Activated CD4-positive, CD25-positive, alpha-beta regulatory T cell treated with anti-CD3 and anti-CD28 coated beads, Interleukin-2, amount 50 U/mL, for 72 hours (primary cell): ENCODE results near the gene STK26.
"Not testable (repeated sequence)": the region's sequence is repeated elsewhere in the genome, so short reads cannot be mapped to it uniquely, and the experiment has no call there.

Experiments
- DNase-seq: peaks from one replicate; pipeline ENCODE4 v3.0.0; 2021

STK26 gene

DNA sequence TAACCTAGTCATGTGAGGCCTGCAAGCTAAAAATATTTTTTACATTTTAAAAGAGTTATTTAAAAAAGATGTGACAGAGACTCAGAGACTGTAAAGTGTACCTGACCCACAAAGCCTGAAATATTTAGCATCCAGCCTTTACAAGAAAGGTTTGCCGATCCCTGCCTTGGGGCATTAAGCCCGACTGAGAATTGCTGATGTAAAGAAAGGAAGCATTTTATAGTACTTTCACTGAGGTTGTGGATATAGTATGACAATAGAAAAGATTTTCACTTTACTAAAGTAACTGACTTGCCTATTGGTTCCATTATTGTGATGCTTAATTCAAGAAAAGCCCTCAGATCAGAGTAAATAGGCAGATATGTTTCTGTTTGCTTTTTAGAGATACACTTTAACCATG, 17.0 kb downstream of the STK26 start:
- no peak for DNase-seq

DNA sequence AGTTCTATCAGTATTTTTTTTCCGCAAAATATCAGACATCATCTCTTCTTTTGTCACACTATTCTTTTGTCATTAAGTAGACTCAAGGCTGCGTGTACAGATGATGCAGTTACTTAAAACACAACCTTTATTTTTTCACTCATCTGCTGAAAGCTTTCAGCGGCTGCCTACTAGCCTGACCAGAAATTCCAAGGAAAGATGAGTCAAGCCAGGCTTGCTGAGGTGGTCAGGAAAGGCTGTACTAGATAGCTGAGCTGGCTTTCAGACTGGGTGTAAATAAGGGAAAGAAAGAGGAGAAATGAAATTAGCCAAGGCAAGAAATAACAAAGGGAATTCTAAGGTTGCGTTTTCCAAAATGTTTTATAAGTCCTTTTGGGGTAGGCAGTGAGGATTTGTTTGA, 17.9 kb downstream of the STK26 start:
- DNase-seq, result no peak

- DNase-seq, result no peak
Measured at GRCh38 chrX:132043977-132044376, 20.9 kb downstream of the STK26 start.

GRCh38 chrX:132044953-132045352, 21.9 kb downstream of the STK26 start:
- no peak for DNase-seq

GRCh38 chrX:132045456-132045855, 22.4 kb downstream of the STK26 start:
- DNase-seq, result no peak

DNA sequence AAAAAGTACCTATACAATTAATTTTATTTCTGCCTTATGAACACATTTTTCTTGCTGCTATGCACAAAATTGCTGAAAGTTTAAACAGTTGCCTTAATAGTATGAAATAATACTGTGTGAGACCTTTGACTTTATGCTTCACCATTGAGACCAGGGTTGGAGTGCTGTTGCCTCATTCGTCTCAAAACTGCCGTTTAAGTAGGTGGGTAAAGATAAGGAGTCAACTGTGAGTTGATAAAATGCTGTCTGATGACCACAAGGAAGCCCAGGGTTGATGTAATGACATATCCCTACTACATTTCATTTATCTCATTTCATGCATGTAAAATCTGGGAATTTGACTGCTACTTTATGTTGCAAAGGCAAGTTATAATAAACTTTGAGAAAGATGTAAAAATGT, 23.4 kb downstream of the STK26 start:
- DNase-seq, result no peak

DNA sequence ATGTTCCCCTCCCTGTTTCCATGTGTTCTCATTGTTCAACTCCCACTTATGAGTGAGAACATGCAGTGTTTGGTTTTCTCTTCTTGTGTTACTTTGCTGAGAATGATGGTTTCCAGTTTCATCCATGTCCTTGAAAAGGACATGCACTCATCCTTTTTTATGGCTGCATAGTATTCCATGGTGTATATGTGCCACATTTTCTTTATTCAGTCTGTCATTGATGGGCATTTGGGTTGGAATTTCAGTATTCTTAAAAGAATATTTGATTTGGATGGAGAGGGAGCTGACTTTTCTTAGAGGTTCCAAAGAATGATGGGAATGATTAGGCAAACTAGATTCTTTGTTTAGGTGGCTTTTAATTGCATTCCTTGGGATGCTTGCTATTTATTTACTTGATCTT, 28.7 kb downstream of the STK26 start:
- not testable (repeated sequence) for DNase-seq

DNA sequence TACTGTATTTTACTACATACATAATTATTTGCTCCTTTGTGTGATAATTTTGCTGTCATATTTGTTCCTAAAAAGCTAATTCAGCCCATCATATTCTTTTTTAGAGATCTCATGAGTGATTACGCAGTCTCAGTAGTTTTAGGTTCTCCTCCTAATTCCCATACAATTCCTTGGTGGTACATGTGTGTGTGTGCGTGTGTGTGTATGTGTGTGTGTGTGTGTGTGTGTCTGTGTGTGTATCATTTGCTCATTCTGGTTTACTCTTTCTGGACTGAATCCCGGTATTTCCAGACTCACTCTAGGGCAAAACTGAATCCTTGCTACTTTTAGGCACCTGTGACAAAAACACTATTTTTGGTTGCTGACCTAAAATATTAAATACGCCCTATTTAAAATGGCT, 34.9 kb downstream of the STK26 start:
- no peak for DNase-seq

GRCh38 chrX:132058975-132059374, 35.9 kb downstream of the STK26 start:
- no peak for DNase-seq

DNA sequence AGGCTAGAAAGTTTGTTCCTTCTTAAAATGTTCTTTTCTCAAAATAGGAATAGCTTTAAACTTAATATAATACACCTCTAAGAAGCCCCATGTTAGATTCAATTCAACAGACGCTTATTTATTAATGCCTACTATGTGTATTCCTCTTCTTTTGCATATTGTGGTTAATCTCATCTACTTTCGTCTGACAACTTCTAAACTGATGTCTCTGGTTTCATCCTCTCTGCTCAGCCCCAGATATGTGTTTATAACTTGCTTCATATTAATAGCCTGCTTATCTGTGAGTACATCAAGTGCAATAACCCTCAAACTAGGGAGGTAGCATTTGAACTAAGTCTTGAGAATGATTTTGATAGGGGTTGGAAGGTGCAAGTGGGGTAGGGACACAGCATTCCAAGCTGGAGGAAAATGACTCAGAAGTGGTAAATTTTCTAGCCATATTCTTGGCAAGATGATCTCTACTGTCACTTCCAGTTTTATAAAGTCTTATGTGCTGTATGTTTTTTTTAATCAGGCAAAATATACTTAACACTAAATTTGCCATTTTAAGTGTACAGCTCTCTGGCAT, 37.0 kb downstream of the STK26 start:
- DNase-seq, result no peak

GRCh38 chrX:132063334-132063733, 40.2 kb downstream of the STK26 start:
- no peak for DNase-seq

- DNase-seq, result no peak
Measured at GRCh38 chrX:132063862-132064261, 40.8 kb downstream of the STK26 start.

DNA sequence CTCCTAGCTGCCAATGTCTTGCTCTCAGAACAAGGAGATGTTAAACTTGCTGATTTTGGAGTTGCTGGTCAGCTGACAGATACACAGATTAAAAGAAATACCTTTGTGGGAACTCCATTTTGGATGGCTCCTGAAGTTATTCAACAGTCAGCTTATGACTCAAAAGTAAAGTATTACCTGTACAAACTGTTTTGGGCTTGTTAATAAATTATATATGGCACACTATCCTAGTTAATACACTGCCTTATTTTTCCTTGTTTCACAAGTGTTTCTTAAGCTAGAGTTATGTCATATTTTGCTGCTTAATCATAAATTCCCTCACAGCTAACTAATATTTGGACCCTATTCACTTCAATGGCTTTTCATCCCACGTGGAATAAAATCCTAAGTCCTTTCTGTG, 45.3 kb downstream of the STK26 start:
- DNase-seq, result no peak

DNA sequence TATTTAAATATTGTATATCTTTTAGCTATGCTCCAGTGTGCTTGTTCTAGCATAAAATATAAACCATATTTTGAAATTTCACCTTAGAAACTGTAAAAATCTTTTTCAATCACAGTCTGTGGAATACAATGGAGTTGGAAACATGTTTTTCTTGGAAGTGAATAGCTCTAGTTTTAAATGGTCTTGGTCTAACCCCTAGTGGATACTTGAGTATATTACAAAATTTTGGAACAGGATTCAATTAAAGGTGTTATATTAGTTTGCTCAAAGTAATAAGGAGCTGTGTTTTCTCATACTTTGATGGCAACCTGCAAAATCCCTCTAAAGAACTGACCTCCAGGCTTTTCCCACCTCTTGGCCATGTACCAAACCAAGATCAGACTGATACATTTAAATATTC, 48.2 kb downstream of the STK26 start:
- DNase-seq, result no peak

DNA sequence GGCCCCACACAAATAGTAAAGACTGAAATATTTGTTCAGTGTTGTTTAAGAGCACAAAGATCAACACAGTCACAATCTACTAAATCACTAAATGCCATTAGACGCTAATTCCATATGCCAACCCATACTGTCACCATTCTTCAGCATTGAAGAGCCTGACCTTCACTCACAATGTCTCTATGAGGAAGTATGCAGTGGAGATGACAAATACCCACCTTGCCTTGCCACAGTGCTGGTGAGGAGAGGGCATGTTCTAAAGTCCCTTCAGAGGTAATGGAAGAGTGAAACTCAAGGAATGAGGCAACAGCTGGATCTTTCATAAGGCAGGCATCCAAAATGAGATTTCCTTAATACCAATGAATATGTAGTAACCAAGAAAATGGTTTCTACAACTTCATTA, 54.3 kb downstream of the STK26 start:
- no peak for DNase-seq

DNA sequence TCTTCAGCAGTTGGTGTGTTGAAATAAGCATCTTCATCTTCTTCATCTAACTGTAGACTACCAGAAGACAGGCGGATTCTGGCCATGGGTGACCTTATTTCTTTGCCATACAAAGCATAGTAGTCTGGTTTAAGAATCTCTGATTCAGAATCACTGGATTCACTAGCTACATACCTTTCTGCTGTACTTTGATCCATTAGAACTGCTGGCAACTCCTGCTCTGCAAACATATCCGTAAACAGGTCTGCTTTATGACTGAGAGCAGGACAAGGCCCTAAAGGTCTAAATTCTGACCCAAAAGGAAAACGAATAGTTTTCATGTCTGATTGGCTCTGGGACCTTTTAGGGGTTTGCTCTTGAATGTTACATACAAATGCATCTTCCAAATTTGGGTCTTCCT, 54.8 kb downstream of the STK26 start:
- no peak for DNase-seq

DNA sequence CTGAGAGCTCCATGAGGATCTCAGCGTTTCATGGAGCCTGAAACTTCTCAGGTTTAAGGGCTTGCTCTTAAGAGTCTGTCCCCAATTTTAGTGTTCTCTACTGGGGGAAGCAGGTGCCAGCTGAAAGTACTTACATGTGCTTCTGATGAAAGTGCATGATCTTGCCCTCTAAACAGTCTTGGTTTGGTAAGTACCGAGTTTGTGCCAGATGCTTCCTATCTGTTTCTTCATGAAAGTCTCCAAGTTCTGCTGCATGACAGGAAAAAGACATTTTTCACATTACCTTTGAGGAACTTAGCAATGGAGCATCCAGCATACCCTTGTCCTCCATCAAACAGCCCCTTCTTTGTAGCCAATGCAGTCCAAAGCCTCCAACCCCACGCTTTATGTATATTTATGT, 62.7 kb downstream of the STK26 start:
- no peak for DNase-seq

GRCh38 chrX:132086672-132087071, 63.6 kb downstream of the STK26 start:
- no peak for DNase-seq

DNA sequence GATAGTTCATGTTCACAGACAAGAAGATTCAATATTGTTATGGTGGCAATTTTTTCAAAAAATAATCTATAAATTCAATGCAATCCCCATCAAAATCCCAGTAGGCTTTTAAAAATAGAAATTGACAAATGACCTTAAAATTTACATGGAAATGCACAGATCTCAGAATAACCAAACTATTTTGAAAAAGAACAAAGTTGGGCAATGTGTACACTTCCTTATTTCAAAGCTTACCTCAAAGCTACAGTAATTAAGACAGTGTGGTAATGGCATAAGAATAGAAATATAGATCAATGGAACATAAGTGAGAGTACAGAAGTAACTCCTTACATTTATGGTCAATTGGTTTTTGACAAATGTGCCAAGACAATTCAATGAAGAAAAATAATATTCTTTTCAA, 65.8 kb downstream of the STK26 start:
- DNase-seq, result no peak

- DNase-seq, result no peak
Measured at GRCh38 chrX:132090403-132091159, 67.5 kb downstream of the STK26 start.

- peak; percentile 32 for DNase-seq
Measured at GRCh38 chrX:132092439-132093065, 69.5 kb downstream of the STK26 start.

GRCh38 chrX:132093239-132093860, 70.2 kb downstream of the STK26 start:
- DNase-seq, result no peak

- no peak for DNase-seq
Measured at GRCh38 chrX:132094164-132094563, 71.1 kb downstream of the STK26 start.

DNA sequence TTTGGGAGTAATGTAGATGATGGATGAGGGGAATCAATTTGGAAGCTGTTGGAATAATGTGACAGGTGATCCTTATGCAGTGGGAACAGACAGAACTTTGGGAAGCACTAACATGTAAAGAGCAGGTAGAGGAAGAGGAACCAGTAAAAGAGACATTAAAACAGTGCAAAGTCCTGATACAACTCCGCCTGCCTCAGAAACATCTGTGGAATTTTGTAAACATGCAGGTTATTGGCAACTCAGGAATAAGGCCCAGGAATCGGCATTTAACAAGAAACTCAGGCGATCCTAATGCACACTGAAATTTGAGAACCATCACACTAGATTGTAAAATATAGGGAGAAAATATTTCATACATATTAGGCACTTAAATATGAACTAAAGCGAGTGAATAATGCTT, 75.6 kb downstream of the STK26 start:
- not testable (repeated sequence) for DNase-seq
